Liver (tissue), 9 donors: ENCODE measurements around the gene BFSP1. TPM values are rescaled to one million over a fixed set of nuclear protein-coding genes. Genes with fewer than 3 reads are reported as not detected.

ENCODE experiments used
- DNase-seq: peaks from one replicate; pipeline ENCODE4 v3.0.0-alpha.2; 2017; ENCODE audit warnings: low spot score
- H3K27ac ChIP-seq, 2 donors: one replicate each; pipeline ENCODE4 v1.7.0; 2013; ENCODE audit warnings: inconsistent platforms in 2 of 2, low read length in 2 of 2, control low read depth in 1 of 2, low read depth in 1 of 2, mild to moderate bottlenecking in 1 of 2
- H3K27me3 ChIP-seq, 4 donors: one replicate each; pipeline versions ENCODE4 v1.6.1 to v1.7.0; 2013; ENCODE audit warnings: low read length in 3 of 4, inconsistent platforms in 1 of 4, mild to moderate bottlenecking in 1 of 4, moderate library complexity in 1 of 4; ENCODE audit not compliant: control insufficient read depth in 4 of 4, insufficient read depth in 4 of 4
- H3K36me3 ChIP-seq, 4 donors: one replicate each; pipeline versions ENCODE4 v1.6.1 to v1.7.0; 2013; ENCODE audit warnings: low read length in 3 of 4, mild to moderate bottlenecking in 3 of 4, low read depth in 1 of 4, moderate library complexity in 1 of 4; ENCODE audit not compliant: control insufficient read depth in 4 of 4, insufficient read depth in 3 of 4
- H3K4me1 ChIP-seq, 4 donors: one replicate each; pipeline versions ENCODE4 v1.6.1 to v1.7.0; 2013; ENCODE audit warnings: low read length in 3 of 4, mild to moderate bottlenecking in 3 of 4, moderate library complexity in 1 of 4; ENCODE audit not compliant: control insufficient read depth in 4 of 4, insufficient read depth in 4 of 4
- H3K4me3 ChIP-seq, 3 donors: one replicate each; pipeline versions ENCODE4 v1.6.1 to v1.7.0; 2013; ENCODE audit warnings: low read length in 3 of 3, control low read depth in 1 of 3, low read depth in 1 of 3, mild to moderate bottlenecking in 1 of 3
- H3K9ac ChIP-seq, 2 donors: one replicate each; pipeline ENCODE4 v1.7.0; 2013; ENCODE audit warnings: low read length in 2 of 2, mild to moderate bottlenecking in 2 of 2, moderate library complexity in 2 of 2, control low read depth in 1 of 2, low read depth in 1 of 2
- H3K9me3 ChIP-seq, 4 donors: one replicate each; pipeline versions ENCODE4 v1.6.1 to v1.7.0; 2013; ENCODE audit warnings: low read length in 3 of 4; ENCODE audit not compliant: control insufficient read depth in 4 of 4
- ATF3 ChIP-seq: IDR thresholded peaks from 2 replicates; pipeline ENCODE4 v1.6.1; 2016; ENCODE audit warnings: antibody characterized with exemption
- EGR1 ChIP-seq, 2 donors: IDR thresholded peaks; 2 replicates each; pipeline ENCODE4 v1.6.1; 2016 to 2018; ENCODE audit warnings: antibody characterized with exemption in 2 of 2, low read depth in 2 of 2
- FOXA1 ChIP-seq: IDR thresholded peaks from 2 replicates; pipeline ENCODE4 v1.6.1; 2016; ENCODE audit warnings: antibody characterized with exemption
- FOXA2 ChIP-seq: IDR thresholded peaks from 2 replicates; pipeline ENCODE4 v1.6.1; 2016; ENCODE audit warnings: antibody characterized with exemption
- GABPA ChIP-seq, 2 donors: IDR thresholded peaks in 1 of 2; conservative IDR thresholded peaks in 1 of 2; 2 replicates each; pipeline ENCODE4 v1.6.1; 2016; ENCODE audit warnings: antibody characterized with exemption in 2 of 2, mild to moderate bottlenecking in 1 of 2, moderate library complexity in 1 of 2
- HNF4A ChIP-seq, 2 donors: conservative IDR thresholded peaks; 2 replicates each; pipeline ENCODE4 v1.6.1; 2016; ENCODE audit warnings: antibody characterized with exemption in 2 of 2, mild to moderate bottlenecking in 2 of 2
- HNF4G ChIP-seq: IDR thresholded peaks from 2 replicates; pipeline ENCODE4 v1.6.1; 2016; ENCODE audit warnings: antibody characterized with exemption
- JUND ChIP-seq, 2 donors: IDR thresholded peaks; 2 replicates each; pipeline ENCODE4 v1.6.1; 2016; ENCODE audit warnings: antibody characterized with exemption in 2 of 2
- NR2F2 ChIP-seq: IDR thresholded peaks from 2 replicates; pipeline ENCODE4 v1.6.1; 2016; ENCODE audit warnings: antibody characterized with exemption
- RAD21 ChIP-seq, 2 donors: IDR thresholded peaks; 2 replicates each; pipeline ENCODE4 v1.6.1; 2016; ENCODE audit warnings: antibody characterized with exemption in 2 of 2, mild to moderate bottlenecking in 2 of 2
- REST ChIP-seq: IDR thresholded peaks from 2 replicates; pipeline ENCODE4 v1.6.1; 2016; ENCODE audit warnings: antibody characterized with exemption, mild to moderate bottlenecking
- RXRA ChIP-seq, 2 donors: IDR thresholded peaks; 2 replicates each; pipeline ENCODE4 v1.6.1; 2017 to 2018; ENCODE audit warnings: antibody characterized with exemption in 2 of 2, mild to moderate bottlenecking in 1 of 2
- SP1 ChIP-seq: IDR thresholded peaks from 2 replicates; pipeline ENCODE4 v1.6.1; 2018; ENCODE audit warnings: antibody characterized with exemption, mild to moderate bottlenecking
- TAF1 ChIP-seq: conservative IDR thresholded peaks from 2 replicates; pipeline ENCODE4 v1.6.1; 2016; ENCODE audit warnings: antibody characterized with exemption, mild to moderate bottlenecking
- YY1 ChIP-seq: IDR thresholded peaks from 2 replicates; pipeline ENCODE4 v1.6.1; 2016; ENCODE audit warnings: antibody characterized with exemption, mild to moderate bottlenecking
- ZBTB33 ChIP-seq: IDR thresholded peaks from 2 replicates; pipeline ENCODE4 v1.6.1; 2016; ENCODE audit warnings: antibody characterized with exemption
- WGBS: extraction: QIAGEN DNeasy Blood & Tissue Kit; methylation state at CpG from one replicate; pipeline ENCODE4 v1.1.7; 2013; 5-methylcytosine and 5-hydroxymethylcytosine counted together
- polyA plus RNA-seq, 2 donors: library from polyadenylated mRNA; stranded (reverse) in 1 of 2; unstranded in 1 of 2; fragments of 200-250 nt in 1 of 2; fragments of >200 nt in 1 of 2; fragmentation: Nextera tagmentation in 1 of 2; extraction: Ambion mirVana in 1 of 2; gene quantifications; one replicate each; pipeline versions ENCODE4 v1.2.1 to v1.2.3, GENCODE V29; 2013 to 2015
- total RNA-seq, 2 donors: library from RNA; depleted of rRNA; stranded (reverse); fragments of >200 nt; gene quantifications; one replicate each; pipeline ENCODE4 v1.2.3, GENCODE V29; 2014
- TF ChIP-seq, protein P1 (sequence below): fragments of 150-350 bp; IDR thresholded peaks from 2 replicates; pipeline ENCODE4 v1.5.1; 2017; ENCODE audit warnings: improper control_type of control experiment, low read depth, low read length; ENCODE audit not compliant: missing input control
- TF ChIP-seq, protein P2 (sequence below): IDR thresholded peaks from 2 replicates; pipeline ENCODE4 v1.6.1; 2016; ENCODE audit warnings: antibody characterized with exemption
- donor health status: healthy.
- donor health status: healthy.
- donor health status: healthy.
- donor health status: healthy.
- donor health status: healthy.

The BFSP1 gene
- total and polyA plus RNA-seq, 4 donors: 0.14 to 0.28 (median 0.21) TPM

DNA sequence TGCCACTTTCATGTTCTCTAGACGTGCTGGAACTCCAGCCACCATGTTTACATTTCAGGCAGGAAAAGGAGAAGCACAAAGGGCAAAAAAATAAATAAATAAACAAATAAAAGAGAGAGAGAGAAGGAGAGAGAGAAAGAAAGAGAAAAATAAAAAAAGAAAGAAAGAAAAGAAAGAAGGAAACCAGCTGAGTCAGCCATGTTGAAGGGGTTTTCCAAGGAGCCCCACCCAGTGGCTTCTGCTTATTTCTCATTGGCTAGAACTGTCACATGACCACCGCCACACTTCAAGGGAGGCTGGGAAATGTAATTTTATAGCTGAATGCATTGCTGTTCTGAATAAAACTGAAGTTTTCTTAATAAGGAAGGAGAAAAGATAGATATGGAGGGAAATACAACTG, 71.1 kb downstream of the BFSP1 start:
- 66% methylated on average over 2 of the region's 2 CpGs for WGBS
- Histone ChIP-seq H3K4me1 (no peaks in the 10 kb centered on the region), H3K27ac (no peak overlapping the region), H3K4me3 (no peak overlapping the region), H3K9ac (no peak overlapping the region), H3K9me3 (peaks cover 0 to 2% (median 0%) of the 10 kb centered on the region in 4 donors), H3K27me3 (peaks cover 0 to 3% (median 0%) of the 10 kb centered on the region in 4 donors), H3K36me3 (no peaks in the 10 kb centered on the region)
- no peak for TF ChIP-seq GABPA (IDR thresholded peaks at IDR 0.05 in 1 of 2, conservative IDR thresholded peaks at IDR 0.05 in 1 of 2)
- TF ChIP-seq REST: no peak
- no peak for TF ChIP-seq SP1
- TF ChIP-seq, protein P1, sequence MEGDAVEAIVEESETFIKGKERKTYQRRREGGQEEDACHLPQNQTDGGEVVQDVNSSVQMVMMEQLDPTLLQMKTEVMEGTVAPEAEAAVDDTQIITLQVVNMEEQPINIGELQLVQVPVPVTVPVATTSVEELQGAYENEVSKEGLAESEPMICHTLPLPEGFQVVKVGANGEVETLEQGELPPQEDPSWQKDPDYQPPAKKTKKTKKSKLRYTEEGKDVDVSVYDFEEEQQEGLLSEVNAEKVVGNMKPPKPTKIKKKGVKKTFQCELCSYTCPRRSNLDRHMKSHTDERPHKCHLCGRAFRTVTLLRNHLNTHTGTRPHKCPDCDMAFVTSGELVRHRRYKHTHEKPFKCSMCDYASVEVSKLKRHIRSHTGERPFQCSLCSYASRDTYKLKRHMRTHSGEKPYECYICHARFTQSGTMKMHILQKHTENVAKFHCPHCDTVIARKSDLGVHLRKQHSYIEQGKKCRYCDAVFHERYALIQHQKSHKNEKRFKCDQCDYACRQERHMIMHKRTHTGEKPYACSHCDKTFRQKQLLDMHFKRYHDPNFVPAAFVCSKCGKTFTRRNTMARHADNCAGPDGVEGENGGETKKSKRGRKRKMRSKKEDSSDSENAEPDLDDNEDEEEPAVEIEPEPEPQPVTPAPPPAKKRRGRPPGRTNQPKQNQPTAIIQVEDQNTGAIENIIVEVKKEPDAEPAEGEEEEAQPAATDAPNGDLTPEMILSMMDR: no peak
- TF ChIP-seq ATF3: no peak
- TF ChIP-seq EGR1 (IDR thresholded peaks at IDR 0.05; ENCODE audit: low read depth in 2 of 2): no peak
- no peak for TF ChIP-seq HNF4A (conservative IDR thresholded peaks at IDR 0.05)
- TF ChIP-seq FOXA2: no peak
- no peak for TF ChIP-seq ZBTB33
- no peak for TF ChIP-seq RXRA (IDR thresholded peaks at IDR 0.05)
- TF ChIP-seq NR2F2: no peak
- no peak for TF ChIP-seq RAD21 (IDR thresholded peaks at IDR 0.05)
- no peak for TF ChIP-seq JUND (IDR thresholded peaks at IDR 0.05)
- no peak for TF ChIP-seq FOXA1
- no peak for TF ChIP-seq TAF1
- no peak for TF ChIP-seq YY1
- TF ChIP-seq HNF4G: no peak
- TF ChIP-seq, protein P2, sequence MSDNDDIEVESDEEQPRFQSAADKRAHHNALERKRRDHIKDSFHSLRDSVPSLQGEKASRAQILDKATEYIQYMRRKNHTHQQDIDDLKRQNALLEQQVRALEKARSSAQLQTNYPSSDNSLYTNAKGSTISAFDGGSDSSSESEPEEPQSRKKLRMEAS: no peak
- DNase-seq: no peak
